Gastrocnemius medialis (tissue), 4 donors: ENCODE measurements around the gene UROS.

ENCODE experiments used
- CTCF ChIP-seq, 5 experiments: fragments of 450-650 bp in 3 of 5; fragments of 200-600 bp in 2 of 5; sonication (generic) in 2 of 5; IDR thresholded peaks in 4 of 5; conservative IDR thresholded peaks in 1 of 5; 1 replicate in 4 of 5; 2 replicates in 1 of 5; pipeline ENCODE4 v1.5.1; 2016 to 2019; ENCODE audit warnings: antibody characterized with exemption in 5 of 5, mild to moderate bottlenecking in 3 of 5, moderate library complexity in 3 of 5
- POLR2A ChIP-seq, 2 donors: fragments of 450-650 bp; IDR thresholded peaks; one replicate each; pipeline ENCODE4 v1.6.1; 2017; ENCODE audit warnings: antibody characterized with exemption in 2 of 2, mild to moderate bottlenecking in 2 of 2, moderate library complexity in 2 of 2

GRCh38 chr10:125765835-125766234 is 57.2 kb downstream of the UROS start:
- TF ChIP-seq CTCF (IDR thresholded peaks at IDR 0.05 in 4 of 5, conservative IDR thresholded peaks at IDR 0.05 in 1 of 5) (no peak), POLR2A (IDR thresholded peaks at IDR 0.05) (no peak)
